ENCODE results near the gene LRIT1. TPM values are rescaled to one million over a fixed set of nuclear protein-coding genes. Genes with fewer than 3 reads are reported as not detected.

The LRIT1 gene
- polyA plus RNA-seq, 1 donor (not counting 4 experiments of a cell fraction or from before 2014, with no cell fraction given): not detected

DNA sequence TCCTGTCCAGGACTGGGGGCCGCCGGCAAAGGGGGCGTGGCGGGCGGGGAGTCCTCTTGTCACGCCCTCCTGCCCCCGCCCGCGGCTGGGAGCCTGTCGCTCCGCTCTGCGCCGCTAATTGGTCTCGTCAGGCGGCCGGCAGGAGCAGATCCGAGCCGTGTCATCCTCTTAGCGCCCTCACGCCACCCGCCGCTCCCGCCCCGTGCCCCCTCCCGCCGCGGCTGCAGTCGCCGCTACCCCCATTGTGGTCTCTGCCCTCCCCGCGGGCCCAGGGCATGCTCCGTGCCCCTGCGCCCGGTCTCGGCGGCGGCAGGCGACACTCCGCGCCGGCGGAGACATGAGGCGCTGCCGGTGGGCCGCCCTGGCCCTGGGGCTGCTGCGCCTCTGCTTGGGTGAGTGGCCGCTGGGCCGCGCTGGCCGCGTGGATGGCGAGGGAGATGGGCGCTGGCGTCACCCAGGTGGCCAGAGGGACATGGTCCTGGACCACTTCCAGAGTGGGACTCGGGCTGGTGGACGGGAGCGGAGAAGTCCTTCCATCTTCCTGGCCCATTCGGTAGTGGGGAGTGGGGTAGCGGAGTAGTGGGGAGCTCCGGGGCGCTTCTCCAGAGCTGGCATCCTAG is 46.8 kb downstream of the LRIT1 start, which contains the start of gene CDHR1:
CDHR1 (plus strand) TSS at position 114 of the 620 bp plus-strand sequence; CDS start at position 338, 224 bp downstream.
- Histone ChIP-seq H3K9me3 (ENCODE audit: control insufficient read depth, low read depth, low read length) (no peaks in the 10 kb centered on the region), H3K79me2 (ENCODE audit: control insufficient read depth, insufficient read depth, low read length) (no peaks in the 10 kb centered on the region), H3K4me2 (ENCODE audit: control insufficient read depth, extremely low read depth, insufficient read depth, low read depth, low read length) (peak within 1 kb of the TSS; percentile 76), H3K4me3 (ENCODE audit: control insufficient read depth in 2 of 3, extremely low read depth in 1 of 3, insufficient read depth in 2 of 3, low read depth in 1 of 3, low read length in 3 of 3) (peak within 1 kb of the TSS; percentile 28 to 60 (median 57)), H3K4me1 (ENCODE audit: control insufficient read depth, extremely low read depth, insufficient read depth, low read length) (peaks cover 14% of the 10 kb centered on the region), H3K9ac (ENCODE audit: control insufficient read depth, extremely low read depth, insufficient read depth, low read length) (peak within 1 kb of the TSS; percentile 22), H3K9me1 (ENCODE audit: control insufficient read depth, extremely low read depth, insufficient read depth, low read length) (no peaks in the 10 kb centered on the region), H2AFZ (ENCODE audit: control insufficient read depth, low read length) (peak within 1 kb of the TSS; percentile 65), H4K20me1 (ENCODE audit: control insufficient read depth, extremely low read depth, insufficient read depth, low read length) (no peaks in the 10 kb centered on the region), H3K27ac (ENCODE audit: control insufficient read depth, insufficient read depth, low read length) (no peak within 1 kb of the TSS), H3K36me3 (ENCODE audit: control insufficient read depth in 2 of 2, extremely low read depth in 1 of 2, insufficient read depth in 2 of 2, low read length in 2 of 2) (no peaks in the 10 kb centered on the region), H3K27me3 (ENCODE audit: control insufficient read depth, extremely low read depth, insufficient read depth, low read length) (peaks cover 52% of the 10 kb centered on the region)
- TF ChIP-seq EZH2 (IDR thresholded peaks at IDR 0.05; ENCODE audit: low read length): no peak
- TF ChIP-seq, protein P1, sequence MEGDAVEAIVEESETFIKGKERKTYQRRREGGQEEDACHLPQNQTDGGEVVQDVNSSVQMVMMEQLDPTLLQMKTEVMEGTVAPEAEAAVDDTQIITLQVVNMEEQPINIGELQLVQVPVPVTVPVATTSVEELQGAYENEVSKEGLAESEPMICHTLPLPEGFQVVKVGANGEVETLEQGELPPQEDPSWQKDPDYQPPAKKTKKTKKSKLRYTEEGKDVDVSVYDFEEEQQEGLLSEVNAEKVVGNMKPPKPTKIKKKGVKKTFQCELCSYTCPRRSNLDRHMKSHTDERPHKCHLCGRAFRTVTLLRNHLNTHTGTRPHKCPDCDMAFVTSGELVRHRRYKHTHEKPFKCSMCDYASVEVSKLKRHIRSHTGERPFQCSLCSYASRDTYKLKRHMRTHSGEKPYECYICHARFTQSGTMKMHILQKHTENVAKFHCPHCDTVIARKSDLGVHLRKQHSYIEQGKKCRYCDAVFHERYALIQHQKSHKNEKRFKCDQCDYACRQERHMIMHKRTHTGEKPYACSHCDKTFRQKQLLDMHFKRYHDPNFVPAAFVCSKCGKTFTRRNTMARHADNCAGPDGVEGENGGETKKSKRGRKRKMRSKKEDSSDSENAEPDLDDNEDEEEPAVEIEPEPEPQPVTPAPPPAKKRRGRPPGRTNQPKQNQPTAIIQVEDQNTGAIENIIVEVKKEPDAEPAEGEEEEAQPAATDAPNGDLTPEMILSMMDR (optimal IDR thresholded peaks at IDR 0.05 in 1 of 3, IDR thresholded peaks at IDR 0.05 in 1 of 3, conservative IDR thresholded peaks at IDR 0.05 in 1 of 3; ENCODE audit: extremely low read depth in 1 of 3, insufficient read depth in 2 of 3, low read length in 3 of 3): no peak
- DNase-seq (ENCODE audit: low read depth, low spot score): no peak
- dilution Hi-C loops (cut with MboI; ENCODE audit: extremely low pct_ligation_motif_present, low sequenced_read_pairs): no loop called here
- FAIRE-seq: no peak

DNA sequence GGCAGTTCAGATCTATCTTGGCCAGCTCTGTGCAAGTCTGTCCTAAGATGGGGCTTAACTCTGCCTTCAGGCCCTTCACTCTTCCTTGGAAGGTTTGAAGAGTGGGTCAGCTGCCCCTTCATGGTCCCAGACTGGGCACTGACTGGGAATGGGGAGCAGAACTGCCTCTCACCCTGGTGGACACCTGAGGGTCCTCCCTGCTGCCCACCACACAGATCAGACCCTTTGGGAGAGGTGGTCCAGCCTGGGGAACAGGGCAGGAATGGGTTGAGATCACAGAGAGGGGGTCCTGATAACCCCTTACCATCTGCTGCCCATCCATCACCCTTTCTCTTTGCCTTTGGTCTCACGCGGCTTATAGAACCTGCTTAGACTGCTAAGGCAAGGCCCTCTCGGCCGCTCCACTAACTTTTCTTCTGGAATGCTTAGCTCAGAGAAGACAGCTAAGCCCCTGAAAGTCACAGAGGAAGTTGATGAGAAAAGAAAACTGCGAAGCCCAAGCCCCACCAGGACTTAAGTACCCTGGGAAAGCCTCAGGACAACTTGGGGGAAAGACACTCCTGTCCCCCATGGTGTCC is 47.4 kb downstream of the LRIT1 start:
- Histone ChIP-seq H3K9me3 (ENCODE audit: control insufficient read depth, low read depth, low read length) (no peaks in the 10 kb centered on the region), H3K9ac (ENCODE audit: control insufficient read depth, extremely low read depth, insufficient read depth, low read length) (peak overlapping the region; percentile 22), H3K4me1 (ENCODE audit: control insufficient read depth, extremely low read depth, insufficient read depth, low read length) (peaks cover 14% of the 10 kb centered on the region), H3K27me3 (ENCODE audit: control insufficient read depth, extremely low read depth, insufficient read depth, low read length) (peaks cover 52% of the 10 kb centered on the region), H2AFZ (ENCODE audit: control insufficient read depth, low read length) (peak overlapping the region; percentile 19), H3K27ac (ENCODE audit: control insufficient read depth, insufficient read depth, low read length) (no peak overlapping the region), H3K9me1 (ENCODE audit: control insufficient read depth, extremely low read depth, insufficient read depth, low read length) (no peaks in the 10 kb centered on the region), H3K36me3 (ENCODE audit: control insufficient read depth in 2 of 2, extremely low read depth in 1 of 2, insufficient read depth in 2 of 2, low read length in 2 of 2) (no peaks in the 10 kb centered on the region), H3K4me3 (ENCODE audit: control insufficient read depth in 2 of 3, extremely low read depth in 1 of 3, insufficient read depth in 2 of 3, low read depth in 1 of 3, low read length in 3 of 3) (peak overlapping the region; percentile 28 to 60 (median 57)), H3K79me2 (ENCODE audit: control insufficient read depth, insufficient read depth, low read length) (no peaks in the 10 kb centered on the region), H4K20me1 (ENCODE audit: control insufficient read depth, extremely low read depth, insufficient read depth, low read length) (no peaks in the 10 kb centered on the region), H3K4me2 (ENCODE audit: control insufficient read depth, extremely low read depth, insufficient read depth, low read depth, low read length) (peak overlapping the region; percentile 76)
- no peak for DNase-seq (ENCODE audit: low read depth, low spot score)
- dilution Hi-C loops (cut with MboI; ENCODE audit: extremely low pct_ligation_motif_present, low sequenced_read_pairs): no loop called here
- TF ChIP-seq, protein P1 (optimal IDR thresholded peaks at IDR 0.05 in 1 of 3, IDR thresholded peaks at IDR 0.05 in 1 of 3, conservative IDR thresholded peaks at IDR 0.05 in 1 of 3; ENCODE audit: extremely low read depth in 1 of 3, insufficient read depth in 2 of 3, low read length in 3 of 3): no peak
- TF ChIP-seq EZH2 (IDR thresholded peaks at IDR 0.05; ENCODE audit: low read length): no peak
- no peak for FAIRE-seq
